ENCODE results near the gene FMN2.
A peak's percentile ranks its signal among the peaks of the same experiment; 100 is the strongest.

Gene FMN2

GRCh38 chr1:240116831-240117769 lies 25.4 kb downstream of the FMN2 start:
- H3K4me1 ChIP-seq (ENCODE audit: control insufficient read depth, insufficient read depth, low read length) = peaks cover 8% of the 10 kb centered on the region
- ChIA-PET CTCF (interaction anchor here (0.7 to 0.8 kb wide), 2 partner anchors 29 to 32 kb away, joined by 3 to 4 read pairs; no protein-coding TSS in a partner anchor), POLR2A (interaction anchor here (1.1 kb wide), 1 partner anchor 26 kb away, joined by 3 read pairs; the partner anchor contains the start of gene FMN2)
- no peak overlapping the region for H3K27ac ChIP-seq (ENCODE audit: extremely low read depth, low read depth, low read length)
- H3K36me3 ChIP-seq (ENCODE audit: control insufficient read depth in 2 of 2, insufficient read depth in 1 of 2, low read length in 2 of 2) = no peaks in the 10 kb centered on the region
- H3K4me3 ChIP-seq (ENCODE audit: low read depth, low read length) = no peak overlapping the region
- TF ChIP-seq, protein P1, sequence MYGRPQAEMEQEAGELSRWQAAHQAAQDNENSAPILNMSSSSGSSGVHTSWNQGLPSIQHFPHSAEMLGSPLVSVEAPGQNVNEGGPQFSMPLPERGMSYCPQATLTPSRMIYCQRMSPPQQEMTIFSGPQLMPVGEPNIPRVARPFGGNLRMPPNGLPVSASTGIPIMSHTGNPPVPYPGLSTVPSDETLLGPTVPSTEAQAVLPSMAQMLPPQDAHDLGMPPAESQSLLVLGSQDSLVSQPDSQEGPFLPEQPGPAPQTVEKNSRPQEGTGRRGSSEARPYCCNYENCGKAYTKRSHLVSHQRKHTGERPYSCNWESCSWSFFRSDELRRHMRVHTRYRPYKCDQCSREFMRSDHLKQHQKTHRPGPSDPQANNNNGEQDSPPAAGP (tag by site-specific recombination; IDR thresholded peaks at IDR 0.05) = no peak
- peak; percentile 31; the same call in 1 of the 2 replicates for TF ChIP-seq MZF1 (tag by site-specific recombination; IDR thresholded peaks at IDR 0.05; ENCODE audit: borderline replicate concordance)
- H3K9me3 ChIP-seq (ENCODE audit: control insufficient read depth, insufficient read depth, low read depth, low read length) = no peaks in the 10 kb centered on the region

GRCh38 chr1:240117930-240118329 lies 26.2 kb downstream of the FMN2 start:
- CTCF ChIA-PET = interaction anchor here (0.8 kb wide), 1 partner anchor 32 kb away, joined by 4 read pairs; no protein-coding TSS in a partner anchor
- POLR2A ChIA-PET = interaction anchor here (1.1 kb wide), 1 partner anchor 26 kb away, joined by 3 read pairs; the partner anchor contains the start of gene FMN2
- H3K9me3 ChIP-seq (ENCODE audit: control insufficient read depth, insufficient read depth, low read depth, low read length) = no peaks in the 10 kb centered on the region
- peaks cover 2% of the 10 kb centered on the region; the same call in 1 of the 2 replicates for H3K4me1 ChIP-seq (ENCODE audit: control insufficient read depth, insufficient read depth, low read length)
- H3K36me3 ChIP-seq (ENCODE audit: control insufficient read depth in 2 of 2, insufficient read depth in 1 of 2, low read length in 2 of 2) = no peaks in the 10 kb centered on the region
- no peak overlapping the region for H3K27ac ChIP-seq (ENCODE audit: extremely low read depth, low read depth, low read length)
- TF ChIP-seq ZNF704 (tag by site-specific recombination; IDR thresholded peaks at IDR 0.05) (no peak), GLIS1 (tag by site-specific recombination; IDR thresholded peaks at IDR 0.05) (no peak), EGR2 (tag by site-specific recombination; IDR thresholded peaks at IDR 0.05; ENCODE audit: low read depth) (peak; percentile 80), TRIM28 (IDR thresholded peaks at IDR 0.05; ENCODE audit: borderline replicate concordance, low read length) (peak; percentile 29; the same call in 1 of the 2 replicates), ZXDB (tag by site-specific recombination; IDR thresholded peaks at IDR 0.05) (no peak), ZFHX2 (tag by site-specific recombination; conservative IDR thresholded peaks at IDR 0.05) (peak; percentile 52; the same call in 1 of the 2 replicates), ZNF19 (tag by site-specific recombination; IDR thresholded peaks at IDR 0.05; ENCODE audit: low read depth) (no peak), ZNF138 (tag by site-specific recombination; IDR thresholded peaks at IDR 0.05; ENCODE audit: borderline replicate concordance) (no peak), KLF16 (tag by site-specific recombination; IDR thresholded peaks at IDR 0.05) (no peak), ZFP41 (tag by site-specific recombination; IDR thresholded peaks at IDR 0.05; ENCODE audit: borderline replicate concordance) (no peak), ZNF266 (tag by site-specific recombination; IDR thresholded peaks at IDR 0.05; ENCODE audit: low read depth) (no peak), ZNF341 (tag by site-specific recombination; IDR thresholded peaks at IDR 0.05; ENCODE audit: low read depth) (peak; percentile 38; the same call in 1 of the 2 replicates), PRDM1 (tag by site-specific recombination; IDR thresholded peaks at IDR 0.05) (peak; percentile 60; the same call in 1 of the 2 replicates)
- no peak overlapping the region for H3K4me3 ChIP-seq (ENCODE audit: low read depth, low read length)

GRCh38 chr1:240122639-240123613 lies 31.2 kb downstream of the FMN2 start:
- H3K9me3 ChIP-seq (ENCODE audit: control insufficient read depth, insufficient read depth, low read depth, low read length) = no peaks in the 10 kb centered on the region
- H3K4me1 ChIP-seq (ENCODE audit: control insufficient read depth, insufficient read depth, low read length) = no peaks in the 10 kb centered on the region
- no peak overlapping the region for H3K27ac ChIP-seq (ENCODE audit: extremely low read depth, low read depth, low read length)
- CTCF ChIA-PET = interaction anchor here (0.6 to 3.4 kb wide), 6 partner anchors 18 to 846 kb away, joined by 3 to 21 read pairs (median 3); no protein-coding TSS in a partner anchor
- peaks cover 0 to 9% of the 10 kb centered on the region in 2 experiments; a peak in 1 of 3 replicates for H3K36me3 ChIP-seq (ENCODE audit: control insufficient read depth in 2 of 2, insufficient read depth in 1 of 2, low read length in 2 of 2)
- POLR2A ChIA-PET = no interaction called here
- H3K4me3 ChIP-seq (ENCODE audit: low read depth, low read length) = no peak overlapping the region
- no peak for TF ChIP-seq ZNF155 (tag by site-specific recombination; IDR thresholded peaks at IDR 0.05)
- TF ChIP-seq, protein P1 (tag by site-specific recombination; IDR thresholded peaks at IDR 0.05) = no peak
- no peak for TF ChIP-seq ZNF416 (tag by site-specific recombination; IDR thresholded peaks at IDR 0.05)
- no peak for TF ChIP-seq ZNF366 (tag by site-specific recombination; conservative IDR thresholded peaks at IDR 0.05)
- no peak for TF ChIP-seq ZBTB8A (tag by site-specific recombination; IDR thresholded peaks at IDR 0.05)
- no peak for TF ChIP-seq ZNF830 (tag by site-specific recombination; IDR thresholded peaks at IDR 0.05; ENCODE audit: low read depth)
- TF ChIP-seq, protein P2, sequence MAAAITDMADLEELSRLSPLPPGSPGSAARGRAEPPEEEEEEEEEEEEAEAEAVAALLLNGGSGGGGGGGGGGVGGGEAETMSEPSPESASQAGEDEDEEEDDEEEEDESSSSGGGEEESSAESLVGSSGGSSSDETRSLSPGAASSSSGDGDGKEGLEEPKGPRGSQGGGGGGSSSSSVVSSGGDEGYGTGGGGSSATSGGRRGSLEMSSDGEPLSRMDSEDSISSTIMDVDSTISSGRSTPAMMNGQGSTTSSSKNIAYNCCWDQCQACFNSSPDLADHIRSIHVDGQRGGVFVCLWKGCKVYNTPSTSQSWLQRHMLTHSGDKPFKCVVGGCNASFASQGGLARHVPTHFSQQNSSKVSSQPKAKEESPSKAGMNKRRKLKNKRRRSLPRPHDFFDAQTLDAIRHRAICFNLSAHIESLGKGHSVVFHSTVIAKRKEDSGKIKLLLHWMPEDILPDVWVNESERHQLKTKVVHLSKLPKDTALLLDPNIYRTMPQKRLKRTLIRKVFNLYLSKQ (tag by site-specific recombination; IDR thresholded peaks at IDR 0.05; ENCODE audit: borderline replicate concordance) = no peak
- no peak for TF ChIP-seq SALL2 (tag by site-specific recombination; IDR thresholded peaks at IDR 0.05; ENCODE audit: borderline replicate concordance)
- no peak for TF ChIP-seq ZNF624 (tag by site-specific recombination; IDR thresholded peaks at IDR 0.05)
- TF ChIP-seq ZNF341 (tag by site-specific recombination; IDR thresholded peaks at IDR 0.05; ENCODE audit: low read depth) = peak; percentile 55
